GM18499 (cell line): ENCODE results near the gene HDAC6.

Source experiments
- ATAC-seq: cut with Tn5 transposase; IDR thresholded peaks from one replicate; pipeline ENCODE4 v1.9.1; 2021; ENCODE audit warnings: moderate number of reproducible peaks; ENCODE audit not compliant: insufficient read depth, unreplicated experiment

Gene HDAC6

DNA sequence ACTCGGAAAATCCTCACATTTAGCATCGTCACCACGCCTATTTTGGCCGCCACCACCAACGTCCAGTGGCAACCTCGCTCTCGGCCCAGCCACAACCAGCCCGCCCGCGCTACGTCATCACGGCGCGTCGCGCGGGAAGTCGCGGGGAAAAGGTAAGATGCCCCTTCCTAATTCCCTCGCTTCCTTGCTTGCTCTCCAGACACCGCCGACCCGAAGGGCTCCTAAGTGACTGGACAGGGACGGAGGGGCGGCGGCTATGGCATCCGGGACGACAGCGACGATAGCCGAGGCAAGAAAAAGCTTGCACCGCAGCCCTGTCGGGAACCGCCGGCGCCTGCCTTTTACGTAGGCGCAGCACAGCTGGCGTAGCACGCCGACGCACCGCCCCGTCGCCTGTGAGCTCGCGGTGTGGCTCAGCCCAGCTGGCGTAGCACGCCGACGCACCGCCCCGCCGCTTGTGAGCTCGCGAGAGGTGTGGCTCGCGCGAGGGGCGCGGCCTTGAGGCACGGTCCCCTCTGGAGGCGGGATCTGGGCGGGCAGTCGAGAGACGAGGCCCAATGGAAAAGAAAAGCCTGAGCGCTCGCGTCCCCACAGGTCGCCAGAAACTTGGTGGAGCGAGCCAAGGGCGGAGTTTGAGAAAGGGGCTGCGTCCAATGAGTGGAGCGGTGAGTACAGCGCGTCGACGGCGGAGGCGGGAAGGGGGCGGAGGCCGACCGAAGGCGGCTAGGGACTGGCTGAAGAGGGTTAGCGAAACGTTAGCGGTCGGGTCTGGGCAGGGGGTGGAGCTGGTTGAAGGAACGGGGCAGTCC, at the start of gene HDAC6:
Gene HDAC6 (plus strand): TSS at position 788 of the 809 bp plus-strand sequence. CDS start 626 bp downstream, outside the sequence.
- ATAC-seq = peak; percentile 80

DNA sequence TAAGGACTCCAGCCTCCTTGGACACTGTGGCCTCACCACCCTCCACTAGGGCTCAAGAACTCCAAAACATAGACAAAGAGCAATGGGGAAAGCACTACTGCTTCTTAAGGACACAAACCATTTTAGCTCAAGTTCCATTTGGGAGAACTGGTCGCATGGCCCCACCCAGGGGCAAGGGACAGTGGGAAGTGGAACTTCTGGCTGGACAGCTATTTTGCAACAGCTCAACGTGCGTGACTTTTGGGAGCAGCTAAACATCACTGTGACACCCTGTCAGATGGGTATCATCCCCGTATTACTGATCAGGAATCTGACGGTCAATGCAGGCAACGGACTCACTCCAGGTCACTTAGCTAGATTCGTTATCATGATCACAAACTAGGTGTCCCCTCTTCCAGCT, 49.4 kb upstream of the HDAC6 start:
- no peak for ATAC-seq

DNA sequence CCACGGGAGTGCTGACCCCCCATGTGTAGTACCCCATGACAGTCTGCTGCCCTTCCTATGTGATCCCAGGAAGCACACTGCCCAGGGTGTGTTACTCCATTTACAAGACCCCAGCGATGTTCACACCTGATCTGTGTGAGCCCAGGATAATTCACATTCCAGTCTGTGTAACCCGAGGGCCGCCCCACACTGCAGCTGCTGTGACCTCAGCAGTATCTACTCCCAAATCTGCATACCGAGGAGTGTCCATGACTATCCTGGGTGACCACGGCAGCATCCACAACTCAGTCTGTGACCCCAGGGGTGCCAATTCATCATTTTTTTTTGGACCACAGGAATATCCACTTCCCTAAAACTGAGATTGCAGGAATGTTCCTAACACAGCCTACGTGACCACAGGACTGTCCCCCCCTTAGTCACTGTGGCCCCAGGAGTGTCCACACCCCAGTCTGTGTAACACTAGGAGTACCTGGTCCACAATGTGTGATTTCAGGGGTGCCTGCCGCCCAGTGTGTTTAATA, 48.1 kb upstream of the HDAC6 start:
- ATAC-seq = no peak

DNA sequence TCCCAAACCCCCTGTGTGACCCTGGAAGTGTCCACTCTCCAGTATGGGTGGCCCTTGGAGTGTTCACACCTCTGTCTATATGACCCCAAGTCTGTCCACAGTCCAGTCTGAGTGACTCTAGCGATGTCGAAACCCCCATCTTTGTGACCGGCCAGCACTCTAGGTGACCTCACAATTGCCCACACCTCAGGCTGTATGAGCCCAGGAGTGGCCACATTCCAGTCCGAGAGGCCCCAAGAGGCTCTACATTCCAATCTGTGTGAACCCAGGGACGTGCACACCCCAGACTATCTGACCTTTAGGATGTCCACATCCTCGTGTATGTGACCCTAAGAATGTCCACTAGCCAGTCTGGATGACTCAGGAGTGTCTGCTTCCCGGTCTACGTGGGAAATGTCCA, 47.6 kb upstream of the HDAC6 start:
- ATAC-seq = no peak

DNA sequence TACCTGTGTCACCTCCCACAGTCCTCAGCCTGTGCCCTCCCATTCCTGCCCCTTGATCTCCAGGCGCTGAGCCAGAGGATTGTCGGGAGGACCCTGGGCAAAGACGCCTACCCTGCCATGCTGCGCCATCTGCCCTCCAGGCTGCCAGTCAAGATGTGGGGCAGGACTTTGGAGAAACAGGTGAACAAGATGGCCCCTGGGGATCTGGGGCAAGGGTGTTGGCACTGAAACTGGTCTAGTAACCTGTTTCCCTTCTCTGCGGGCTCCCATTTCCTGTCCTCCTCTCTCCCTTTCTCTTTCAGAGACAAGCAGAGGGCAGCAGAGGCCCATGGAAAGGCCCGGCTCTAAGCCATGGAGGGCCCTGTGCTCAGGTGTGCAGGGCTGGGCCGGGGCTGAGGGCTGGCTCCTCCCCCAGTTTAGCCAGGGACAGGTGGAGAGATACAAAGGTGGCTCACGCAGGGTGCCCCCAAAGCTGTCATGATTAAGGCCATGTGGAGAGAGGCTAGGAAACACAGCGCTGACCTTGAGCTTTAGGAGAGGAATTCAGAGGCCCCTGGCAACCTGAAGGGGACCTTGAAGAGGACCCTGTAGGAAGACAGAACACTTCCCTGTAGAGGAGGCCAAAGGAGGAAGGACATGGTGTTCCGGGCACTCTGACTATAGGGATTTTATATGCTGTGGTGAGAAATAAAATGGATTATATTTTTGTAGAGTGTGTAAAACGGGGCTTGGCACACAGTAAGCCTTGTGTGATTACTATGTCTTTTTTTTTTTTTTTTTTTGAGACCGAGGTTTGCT, 40.0 kb upstream of the HDAC6 start, which contains the start of gene GLOD5:
Gene GLOD5 (plus strand): TSS at position 74 of the 798 bp plus-strand sequence. CDS start 44 bp downstream, at position 118.
- ATAC-seq = no peak

DNA sequence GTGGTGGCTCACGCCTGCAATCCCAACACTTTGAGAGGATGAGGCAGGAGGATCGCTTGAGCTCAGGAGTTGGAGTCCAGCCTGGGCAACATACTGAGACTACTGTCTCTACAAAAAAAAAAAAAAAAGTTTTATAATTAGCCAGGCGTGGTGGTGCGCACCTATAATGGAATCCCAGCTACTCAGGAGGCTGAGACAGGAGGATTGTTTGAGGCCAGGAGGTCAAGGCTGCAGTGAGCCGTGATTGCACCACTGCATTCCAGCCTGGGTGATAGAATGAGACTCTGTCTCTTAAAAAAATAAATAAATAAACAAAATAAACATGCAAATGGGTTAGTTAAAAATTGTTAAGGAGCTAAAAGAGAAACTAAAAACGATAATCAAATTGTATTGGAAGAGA, 32.6 kb upstream of the HDAC6 start:
- ATAC-seq = no peak

DNA sequence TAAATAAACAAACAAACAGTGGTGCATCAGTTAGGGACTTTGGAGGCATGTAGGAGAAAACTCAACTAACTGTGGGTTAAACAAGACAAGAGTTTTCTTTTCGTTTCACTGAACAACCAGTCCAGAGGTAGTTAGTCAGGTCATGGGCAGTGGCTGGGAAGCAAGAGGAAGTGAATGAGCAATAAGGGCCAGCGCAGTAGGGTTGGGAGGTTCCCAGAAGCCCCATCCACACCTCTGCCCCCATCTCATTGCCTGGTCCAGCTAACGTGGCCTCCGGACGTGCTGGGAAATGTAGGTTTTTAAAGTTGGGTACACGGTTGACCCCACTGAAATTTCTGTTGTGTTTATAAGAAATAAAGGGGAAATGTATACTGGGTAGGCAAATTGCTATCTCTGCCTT, 31.6 kb upstream of the HDAC6 start:
- no peak for ATAC-seq

DNA sequence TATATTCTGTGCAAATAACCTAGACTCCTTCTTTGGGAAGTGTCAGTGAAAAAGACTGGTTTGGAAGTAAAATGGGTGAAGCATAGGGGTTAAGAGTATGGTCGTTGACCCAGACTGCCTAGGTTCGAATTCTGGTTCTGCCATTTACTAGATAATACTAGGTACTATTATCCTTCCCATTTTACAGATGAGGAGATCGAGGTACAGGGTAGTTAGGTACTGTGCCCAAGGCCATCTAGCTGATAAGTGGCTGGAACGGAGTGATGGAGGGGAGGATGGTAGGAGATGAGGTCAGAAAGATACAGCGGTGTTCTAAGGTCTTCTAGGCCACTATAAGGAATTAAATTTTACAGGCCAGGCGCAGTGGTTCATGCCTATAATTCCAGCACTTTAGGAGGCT, 29.3 kb upstream of the HDAC6 start:
- no peak for ATAC-seq

DNA sequence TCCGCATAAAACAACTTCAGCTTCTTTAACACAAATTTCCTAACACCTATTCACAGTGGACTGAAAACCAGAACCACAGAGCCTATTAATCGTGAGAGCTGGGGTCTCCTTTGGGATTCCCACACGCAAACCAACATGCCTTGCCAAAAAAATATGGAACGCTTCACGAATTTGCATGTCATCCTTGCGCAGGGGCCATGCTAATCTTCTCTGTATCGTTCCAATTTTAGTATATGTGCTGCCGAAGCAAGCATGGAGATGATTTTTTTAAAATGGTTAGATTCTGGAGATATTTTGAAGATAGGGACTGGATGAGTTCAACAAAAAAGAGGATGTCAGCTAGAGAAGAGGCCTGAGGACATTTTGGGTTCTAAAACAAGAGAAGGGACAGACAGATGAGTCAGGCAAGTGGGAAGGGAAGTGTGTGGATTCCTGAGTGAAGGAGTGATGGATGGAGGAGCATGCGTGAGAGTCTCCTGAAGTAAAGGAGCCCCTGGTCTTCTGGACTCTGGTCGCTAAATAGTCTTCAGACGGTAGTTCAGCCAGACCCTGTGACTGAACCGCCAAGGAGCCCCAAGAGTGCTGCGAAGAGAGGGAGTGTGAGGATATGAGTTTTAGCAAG, 24.9 kb upstream of the HDAC6 start:
- no peak for ATAC-seq

DNA sequence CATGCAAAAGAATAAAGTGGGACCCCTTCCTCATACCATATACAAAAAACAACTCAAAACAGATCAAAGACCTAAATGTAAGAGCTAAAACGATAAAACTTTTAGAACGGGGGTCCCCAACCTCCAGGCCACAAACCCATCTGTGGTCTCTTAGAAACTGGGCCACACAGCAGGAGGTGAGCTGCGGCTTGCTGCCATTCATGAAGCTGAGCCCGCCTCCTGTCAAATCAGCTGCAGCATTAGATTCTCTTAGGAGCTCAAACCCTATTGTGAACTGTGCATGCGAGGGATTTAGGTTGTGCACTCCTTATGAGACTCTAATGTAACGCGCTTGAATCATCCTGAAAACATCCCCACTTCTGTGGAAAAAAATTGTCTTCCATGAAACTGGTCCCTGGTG, 22.5 kb upstream of the HDAC6 start:
- ATAC-seq = no peak

DNA sequence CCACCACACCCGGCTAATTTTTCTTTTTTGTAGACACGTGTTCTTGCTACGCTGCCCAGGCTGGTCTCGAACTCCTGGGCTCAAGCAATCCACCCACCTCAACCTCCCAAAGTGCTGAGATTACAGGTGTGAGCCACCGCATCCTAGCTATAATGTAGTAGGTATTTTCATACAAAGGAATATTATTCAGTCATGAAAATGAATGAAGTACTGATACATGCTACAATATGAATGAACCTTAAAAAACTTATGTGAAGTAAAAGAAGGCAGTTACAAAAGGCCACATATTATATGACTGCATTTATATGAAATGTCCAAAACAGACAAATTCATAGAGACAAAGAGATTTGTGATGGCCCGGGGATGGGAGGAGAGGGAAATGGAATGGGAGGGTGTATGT, 20.2 kb upstream of the HDAC6 start:
- ATAC-seq = no peak

DNA sequence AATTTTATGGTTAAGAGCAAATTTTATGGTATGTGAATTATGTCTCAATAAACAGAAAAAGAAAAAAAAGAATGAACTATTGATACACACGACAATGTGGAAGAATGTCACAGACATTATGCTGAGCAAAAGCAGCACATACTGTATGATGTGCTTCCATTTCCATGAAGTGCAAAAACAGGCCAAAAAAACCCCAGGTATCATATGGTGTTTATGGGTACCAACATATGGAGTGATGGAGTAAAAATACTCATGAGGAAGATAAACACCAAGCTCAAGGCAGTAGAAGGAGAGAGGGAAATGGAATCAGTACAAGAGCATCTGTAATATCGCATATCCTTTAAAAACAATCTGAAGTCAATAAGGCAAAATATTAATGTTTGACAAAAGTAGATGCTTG, 19.7 kb upstream of the HDAC6 start:
- ATAC-seq = no peak

DNA sequence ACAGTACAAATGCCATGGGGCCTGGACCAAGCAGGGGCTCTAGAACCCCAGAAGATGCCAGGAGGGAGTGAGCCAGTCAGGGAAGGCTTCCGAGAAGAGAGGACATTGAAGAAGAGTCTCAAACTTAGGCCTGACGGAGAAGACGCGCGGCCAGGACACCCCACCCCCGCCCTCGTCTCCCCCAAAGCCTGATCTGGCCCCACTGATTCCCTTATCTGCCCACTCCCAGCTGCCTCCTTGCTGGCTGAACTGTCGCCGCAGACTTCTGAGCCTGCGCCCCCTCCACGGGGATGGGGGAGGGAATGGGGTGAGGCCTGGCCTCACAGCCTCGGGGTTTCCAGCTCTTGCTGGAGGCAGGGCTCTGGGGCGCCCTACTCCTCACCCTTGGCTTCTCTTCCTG, 19.1 kb upstream of the HDAC6 start:
- no peak for ATAC-seq

DNA sequence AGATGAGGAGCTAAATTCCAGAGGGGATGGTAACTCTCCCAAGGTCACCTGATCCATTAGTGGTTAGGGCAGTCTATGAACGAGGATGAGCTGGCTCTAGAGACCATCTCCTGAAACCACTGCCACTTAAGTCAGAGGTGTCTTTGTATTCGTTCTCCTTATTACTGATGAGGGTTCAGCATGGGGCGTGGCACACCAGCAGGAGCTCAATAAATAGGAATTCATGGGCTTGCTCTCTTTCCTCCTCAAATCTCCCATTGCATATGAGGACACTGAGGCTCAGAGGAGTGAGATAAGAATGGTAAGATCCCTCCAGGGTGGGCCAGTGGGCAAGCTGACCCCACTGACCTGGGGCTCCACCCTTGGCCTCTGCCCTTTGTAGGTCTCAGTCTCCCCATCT, 17.1 kb upstream of the HDAC6 start:
- ATAC-seq = no peak

DNA sequence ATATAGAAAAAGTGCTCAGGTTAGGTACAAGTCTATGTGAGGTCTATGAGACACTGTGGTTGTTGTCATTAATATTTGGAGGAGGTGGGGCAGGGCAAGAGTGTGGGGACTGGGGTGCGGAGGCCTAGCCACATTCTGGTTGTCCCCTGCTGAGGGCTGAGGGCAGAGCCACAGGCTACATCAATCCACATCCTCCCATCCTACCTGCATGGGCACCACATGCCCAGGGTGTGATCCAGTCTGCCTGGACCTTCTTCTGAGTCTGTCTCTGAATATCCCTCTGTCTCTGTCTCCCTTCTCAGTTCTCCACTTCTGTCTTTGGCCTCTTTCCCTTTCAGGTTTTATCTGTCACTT, 16.7 kb upstream of the HDAC6 start:
- ATAC-seq = no peak

DNA sequence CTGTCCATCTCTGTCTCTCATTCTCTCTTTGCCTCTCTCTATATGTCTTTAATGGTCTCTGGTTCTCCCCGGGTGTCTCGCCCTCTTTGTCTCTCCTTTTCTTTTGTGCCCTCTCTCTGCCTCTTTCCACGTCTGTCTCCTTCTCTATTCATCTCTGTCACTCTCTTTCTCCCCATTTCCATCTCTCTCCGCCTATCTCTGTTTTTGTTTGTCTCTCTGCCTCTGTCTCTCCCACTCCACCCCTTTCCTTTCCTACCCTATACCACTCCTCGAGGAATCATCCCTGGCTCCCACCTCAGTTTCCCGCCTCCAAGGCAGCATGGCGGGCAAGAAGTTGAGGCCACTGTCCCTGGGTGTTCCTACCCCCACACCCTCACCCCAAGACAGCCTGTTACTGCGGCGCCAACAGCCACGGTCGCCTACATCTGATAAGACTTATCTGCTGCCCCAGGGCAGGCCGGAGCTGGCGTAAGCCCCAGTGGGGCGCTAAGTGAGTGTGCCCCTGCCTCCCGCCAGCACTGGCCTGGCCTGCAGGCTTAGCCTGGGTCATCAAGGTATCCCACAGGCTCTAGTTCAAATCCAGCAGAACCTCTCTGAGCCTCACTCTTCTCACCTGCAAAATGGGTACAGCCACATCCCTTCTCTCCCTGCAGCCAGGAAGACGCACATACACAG, 16.2 kb upstream of the HDAC6 start:
- ATAC-seq = no peak

DNA sequence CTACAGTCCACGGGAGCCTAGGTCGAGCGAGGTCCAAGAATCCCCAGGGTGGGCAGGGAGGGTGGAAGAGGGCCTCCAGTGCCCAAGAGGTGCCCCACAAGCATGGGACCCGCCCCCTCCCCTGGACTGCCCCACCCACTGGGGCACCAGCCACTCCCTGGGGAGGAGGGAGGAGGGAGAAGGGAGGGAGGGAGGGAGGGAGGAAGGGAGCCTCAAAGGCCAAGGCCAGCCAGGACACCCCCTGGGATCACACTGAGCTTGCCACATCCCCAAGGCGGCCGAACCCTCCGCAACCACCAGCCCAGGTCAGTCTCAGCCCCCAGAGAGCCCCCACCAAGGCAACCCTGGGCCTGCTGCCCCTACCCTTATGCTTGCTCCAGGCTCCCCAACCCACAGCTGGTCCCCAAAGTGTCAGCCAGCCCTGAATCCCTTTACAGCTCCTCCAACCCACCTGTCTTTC, 15.5 kb upstream of the HDAC6 start, which contains the start of gene GATA1:
Gene GATA1 (plus strand): TSS at position 250 of the 460 bp plus-strand sequence. CDS start 4,520 bp downstream, outside the sequence.
- ATAC-seq = no peak

DNA sequence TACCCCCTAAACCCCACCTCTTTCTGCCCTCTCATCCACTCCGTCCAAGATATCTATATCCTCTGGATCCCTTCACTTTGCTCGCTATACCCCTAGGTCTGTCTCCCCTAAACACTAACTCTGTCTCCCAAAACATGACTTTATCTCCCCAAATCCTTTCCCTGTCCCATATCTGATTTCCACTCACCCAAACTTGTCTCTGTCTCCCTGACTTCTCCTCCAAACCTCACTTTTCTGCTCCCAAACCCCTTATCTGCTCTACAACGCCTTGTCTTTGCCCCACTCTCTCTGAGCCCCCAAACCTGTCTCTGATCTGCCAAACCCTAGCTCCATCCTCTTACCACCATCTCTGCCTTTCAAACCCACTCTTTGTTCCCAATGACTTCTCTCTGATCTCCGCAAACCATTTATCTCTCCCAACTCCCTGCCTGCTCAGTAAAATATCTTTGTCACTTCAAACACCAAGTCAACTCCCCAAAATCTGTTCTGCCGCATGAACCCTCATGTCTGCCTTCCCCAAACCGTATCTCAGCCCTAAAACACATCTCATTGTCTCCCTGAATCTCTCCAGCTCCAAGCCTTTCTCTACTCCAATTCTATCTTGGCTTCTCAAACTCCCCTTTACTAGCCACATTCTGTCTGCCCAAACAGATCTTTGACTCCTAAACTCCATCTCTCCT, 14.9 kb upstream of the HDAC6 start:
- ATAC-seq = no peak
